HEK293T (cell line): ENCODE results near the gene WDR18.

Experiments
- CTCF ChIA-PET: fragments of 350-600 bp; formaldehyde crosslinking; extraction: SDS; loops from one replicate; lab custom pipeline; 2021; ENCODE audit warnings: antibody characterized with exemption, inconsistent platforms; lab: Yijun Ruan, JAX
- POLR2A ChIA-PET: fragments of 350-600 bp; formaldehyde crosslinking; extraction: SDS; loops from one replicate; lab custom pipeline; 2020; ENCODE audit warnings: antibody characterized with exemption, inconsistent platforms; lab: Yijun Ruan, JAX
- DNase-seq: peaks from one replicate; pipeline ENCODE4 v3.0.0; 2012; ENCODE audit warnings: mixed read lengths; ENCODE audit errors: extremely low spot score
- ARNT ChIP-seq: fragments of 450-650 bp; IDR thresholded peaks from 2 replicates; pipeline ENCODE4 v1.6.1; 2017; ENCODE audit warnings: mild to moderate bottlenecking
- BHLHE40 ChIP-seq: fragments of 450-650 bp; IDR thresholded peaks from 2 replicates; pipeline ENCODE4 v1.6.1; 2016; ENCODE audit warnings: mild to moderate bottlenecking, moderate library complexity, borderline replicate concordance
- CTBP1 ChIP-seq: fragments of 450-650 bp; IDR thresholded peaks from 2 replicates; pipeline ENCODE4 v1.6.1; 2016; ENCODE audit warnings: borderline replicate concordance
- ELF4 ChIP-seq: fragments of 450-650 bp; IDR thresholded peaks from 2 replicates; pipeline ENCODE4 v1.6.1; 2017; ENCODE audit warnings: antibody characterized with exemption
- FOXA1 ChIP-seq: fragments of 450-650 bp; IDR thresholded peaks from 2 replicates; pipeline ENCODE4 v1.6.1; 2016; ENCODE audit warnings: mild to moderate bottlenecking
- FOXK2 ChIP-seq: fragments of 450-650 bp; IDR thresholded peaks from 2 replicates; pipeline ENCODE4 v1.6.1; 2016; ENCODE audit warnings: mild to moderate bottlenecking
- FOXM1 ChIP-seq: fragments of 450-650 bp; IDR thresholded peaks from 2 replicates; pipeline ENCODE4 v1.6.1; 2017; ENCODE audit warnings: mild to moderate bottlenecking, borderline replicate concordance
- HDGF ChIP-seq: fragments of 450-650 bp; IDR thresholded peaks from 2 replicates; pipeline ENCODE4 v1.6.1; 2017; ENCODE audit warnings: antibody characterized with exemption, borderline replicate concordance
- L3MBTL2 ChIP-seq: fragments of 450-650 bp; conservative IDR thresholded peaks from 2 replicates; pipeline ENCODE4 v1.6.1; 2016; ENCODE audit warnings: mild to moderate bottlenecking
- LEF1 ChIP-seq: fragments of 450-650 bp; IDR thresholded peaks from 2 replicates; pipeline ENCODE4 v1.6.1; 2017; ENCODE audit warnings: mild to moderate bottlenecking, borderline replicate concordance
- NFRKB ChIP-seq: fragments of 450-650 bp; IDR thresholded peaks from 2 replicates; pipeline ENCODE4 v1.6.1; 2016; ENCODE audit warnings: mild to moderate bottlenecking, moderate library complexity
- SP1 ChIP-seq: fragments of 450-650 bp; IDR thresholded peaks from 2 replicates; pipeline ENCODE4 v1.6.1; 2017
- SUZ12 ChIP-seq: fragments of 450-650 bp; IDR thresholded peaks from 2 replicates; pipeline ENCODE4 v1.6.1; 2016; ENCODE audit warnings: mild to moderate bottlenecking
- TARDBP ChIP-seq: fragments of 450-650 bp; IDR thresholded peaks from 2 replicates; pipeline ENCODE4 v1.6.1; 2016
- ZNF384 ChIP-seq: fragments of 450-650 bp; IDR thresholded peaks from 2 replicates; pipeline ENCODE4 v1.6.1; 2016
- TF ChIP-seq, protein P1 (sequence below): fragments of 450-650 bp; IDR thresholded peaks from 2 replicates; pipeline ENCODE4 v1.6.1; 2016

Gene WDR18

DNA sequence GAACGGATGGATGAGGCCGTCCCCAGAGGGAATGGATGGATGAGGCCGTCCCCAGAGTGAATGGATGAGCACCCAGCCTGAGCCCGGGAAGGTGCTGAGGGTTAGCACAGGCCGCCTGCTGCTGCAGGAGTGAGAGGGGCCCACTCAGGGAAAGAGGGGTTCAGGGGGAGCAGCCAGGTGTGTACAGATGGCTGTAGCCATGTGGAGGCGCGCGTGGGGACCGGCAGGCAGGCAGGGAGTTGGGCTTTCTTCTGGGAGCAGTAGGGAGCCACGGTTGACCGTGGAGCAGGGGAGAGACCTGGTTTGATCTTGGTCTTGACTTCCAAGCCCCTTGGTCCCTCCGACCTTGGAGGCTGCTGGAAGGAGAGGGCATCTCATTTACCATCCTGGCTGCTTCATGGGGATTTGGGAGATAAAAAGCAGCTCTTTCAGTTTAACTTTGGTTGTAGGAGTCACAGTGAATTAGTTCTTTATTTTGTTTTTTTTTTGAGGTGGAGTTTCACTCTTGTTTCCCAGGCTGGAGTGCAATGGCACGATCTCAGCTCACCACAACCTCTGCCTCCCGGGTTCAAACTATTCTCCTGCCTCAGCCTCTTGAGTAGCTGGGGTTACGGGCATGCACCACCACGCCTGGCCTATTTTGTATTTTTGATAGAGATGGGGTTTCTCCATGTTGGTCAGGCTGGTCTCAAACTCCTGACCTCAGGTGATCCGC, 33.6 kb upstream of the WDR18 start:
- no peak for TF ChIP-seq LEF1
- TF ChIP-seq TARDBP: no peak
- TF ChIP-seq CTBP1: no peak
- TF ChIP-seq, protein P1, sequence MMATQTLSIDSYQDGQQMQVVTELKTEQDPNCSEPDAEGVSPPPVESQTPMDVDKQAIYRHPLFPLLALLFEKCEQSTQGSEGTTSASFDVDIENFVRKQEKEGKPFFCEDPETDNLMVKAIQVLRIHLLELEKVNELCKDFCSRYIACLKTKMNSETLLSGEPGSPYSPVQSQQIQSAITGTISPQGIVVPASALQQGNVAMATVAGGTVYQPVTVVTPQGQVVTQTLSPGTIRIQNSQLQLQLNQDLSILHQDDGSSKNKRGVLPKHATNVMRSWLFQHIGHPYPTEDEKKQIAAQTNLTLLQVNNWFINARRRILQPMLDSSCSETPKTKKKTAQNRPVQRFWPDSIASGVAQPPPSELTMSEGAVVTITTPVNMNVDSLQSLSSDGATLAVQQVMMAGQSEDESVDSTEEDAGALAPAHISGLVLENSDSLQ: no peak
- no peak for TF ChIP-seq FOXA1
- no peak for TF ChIP-seq ELF4
- TF ChIP-seq ZNF384: no peak
- TF ChIP-seq ARNT: no peak
- no peak for TF ChIP-seq FOXK2
- TF ChIP-seq NFRKB: no peak
- TF ChIP-seq HDGF: no peak
- TF ChIP-seq SUZ12: no peak
- TF ChIP-seq BHLHE40: no peak
- TF ChIP-seq FOXM1: no peak
- TF ChIP-seq L3MBTL2: no peak
- TF ChIP-seq SP1: no peak
- POLR2A ChIA-PET: no interaction called here
- CTCF ChIA-PET: no interaction called here

DNA sequence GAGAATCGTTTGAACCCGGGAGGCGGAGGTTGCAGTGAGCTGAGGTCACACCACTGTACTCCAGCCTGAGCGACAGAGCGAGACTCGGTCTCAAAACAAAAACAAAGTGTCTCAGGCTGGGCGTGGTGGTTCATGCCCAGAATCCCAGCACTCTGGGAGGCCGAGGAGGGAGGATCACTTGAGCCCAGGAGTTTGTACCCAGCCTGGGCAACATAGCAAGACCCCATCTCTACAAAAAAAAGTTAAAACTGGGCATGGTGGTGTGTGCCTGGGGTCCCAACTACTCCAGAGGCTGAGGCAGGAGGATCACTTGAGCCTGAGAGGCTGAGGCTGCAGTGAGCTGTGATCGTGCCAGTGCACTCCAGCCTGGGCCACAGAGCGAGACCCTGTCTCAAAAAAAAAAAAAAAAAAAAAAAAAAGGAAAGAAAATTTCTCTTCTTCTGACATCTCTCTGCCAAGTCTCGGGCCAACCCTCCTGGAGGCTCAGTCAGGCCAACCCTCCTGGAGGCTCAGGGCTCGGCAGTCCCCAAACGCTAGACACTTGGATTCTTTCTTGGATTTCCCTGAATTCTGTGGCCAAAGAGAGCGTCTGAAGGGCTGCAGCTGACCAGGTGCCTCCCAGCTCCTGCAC, 32.0 kb upstream of the WDR18 start:
- POLR2A ChIA-PET: no interaction called here
- CTCF ChIA-PET: no interaction called here
- TF ChIP-seq ZNF384: peak; percentile 68
- TF ChIP-seq, protein P1: no peak
- no peak for DNase-seq

More for the DNA sequence above, 33.6 kb upstream of the WDR18 start:
- no peak for DNase-seq

DNA sequence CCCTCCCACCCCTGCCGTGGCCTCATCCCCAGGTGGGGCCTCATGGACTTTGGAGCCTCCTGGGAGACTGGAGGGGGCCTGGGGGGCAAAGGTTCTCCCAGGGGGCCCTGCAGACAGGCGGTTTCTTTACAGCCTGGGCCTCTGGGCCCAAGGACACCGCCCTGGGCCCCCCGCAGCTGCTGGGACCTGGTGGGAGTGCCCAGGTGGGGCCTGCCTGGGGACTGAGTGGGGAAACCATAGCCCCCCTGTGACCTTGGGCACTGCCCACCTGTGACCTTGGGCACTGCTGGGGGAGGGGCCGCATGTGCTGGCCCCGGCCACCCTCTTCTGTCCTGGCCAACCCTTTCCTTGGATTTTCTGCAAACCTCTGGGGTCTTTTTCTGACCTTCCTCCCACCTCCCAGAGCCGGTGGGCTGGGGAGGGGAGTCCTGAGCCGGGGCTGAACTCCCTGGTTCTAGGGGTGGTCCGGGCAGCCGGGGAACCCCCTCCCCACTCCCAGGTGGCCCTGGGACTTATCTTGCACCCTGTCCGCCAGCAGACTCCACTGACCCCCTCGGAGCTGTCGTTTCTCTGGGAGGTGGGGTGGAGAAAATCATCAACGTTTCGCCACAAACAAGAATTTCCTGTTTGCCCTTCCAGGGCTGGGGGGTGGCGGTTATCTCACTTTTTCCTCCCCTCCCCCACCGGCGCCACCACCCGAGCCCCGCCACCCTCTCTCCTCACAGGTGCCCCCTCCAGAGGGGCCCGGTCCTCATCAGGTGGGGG, 31.3 kb upstream of the WDR18 start:
- DNase-seq: no peak
- ChIA-PET CTCF (no interaction called here), POLR2A (no interaction called here)
- TF ChIP-seq SP1: no peak
- no peak for TF ChIP-seq ZNF384
- TF ChIP-seq BHLHE40: no peak
- no peak for TF ChIP-seq ARNT
- TF ChIP-seq ELF4: no peak
- TF ChIP-seq, protein P1: no peak
- TF ChIP-seq CTBP1: no peak
- TF ChIP-seq FOXA1: no peak
- TF ChIP-seq TARDBP: no peak
- no peak for TF ChIP-seq LEF1
- TF ChIP-seq HDGF: no peak
- no peak for TF ChIP-seq NFRKB
- no peak for TF ChIP-seq FOXM1
- no peak for TF ChIP-seq L3MBTL2
- TF ChIP-seq FOXK2: no peak
- no peak for TF ChIP-seq SUZ12

DNA sequence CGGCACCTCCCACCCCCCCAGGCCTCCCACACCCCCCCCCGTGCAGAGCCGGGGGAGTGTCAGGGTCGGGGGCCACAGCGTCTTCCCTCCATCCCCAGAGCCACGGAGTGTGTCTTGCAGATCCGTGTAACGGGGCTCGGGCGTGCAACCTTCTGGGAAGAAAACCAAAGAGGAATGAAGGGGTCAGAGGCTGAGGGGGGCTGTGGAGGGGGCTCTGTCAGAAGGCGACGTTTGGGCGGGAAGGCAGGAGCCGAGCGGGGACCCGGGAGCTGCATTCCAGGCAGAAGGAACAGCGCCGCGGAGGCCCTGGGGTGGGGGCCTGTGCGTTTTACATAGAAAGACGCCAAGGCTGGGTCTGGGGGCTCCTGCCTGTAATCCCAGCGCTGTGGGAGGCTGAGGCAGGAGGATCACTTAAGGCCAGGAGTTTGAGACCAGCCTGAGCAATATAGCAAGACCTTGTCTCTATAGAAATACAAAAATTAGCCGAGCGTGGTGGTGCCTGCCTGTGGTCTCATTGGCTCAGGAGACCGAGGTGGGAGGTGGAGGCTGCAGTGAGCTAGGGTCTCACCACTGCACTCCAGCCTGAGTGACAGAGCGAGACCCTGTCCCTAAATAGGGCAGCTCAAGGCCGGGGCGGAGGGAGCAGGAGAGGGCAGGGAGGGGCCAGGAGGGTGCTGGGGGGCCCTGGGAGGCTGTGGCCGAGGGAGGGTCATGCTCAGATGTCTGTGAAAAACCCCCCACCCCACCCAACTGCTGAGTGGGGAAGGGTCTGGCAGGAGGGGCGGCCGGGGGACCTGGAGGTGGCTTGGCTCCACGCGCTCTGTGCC, 30.5 kb upstream of the WDR18 start:
- ChIA-PET POLR2A (no interaction called here), CTCF (no interaction called here)
- DNase-seq: no peak
- TF ChIP-seq FOXK2 (no peak), SP1 (no peak), FOXA1 (no peak), FOXM1 (no peak), ARNT (no peak), ZNF384 (no peak), CTBP1 (no peak), TARDBP (no peak), LEF1 (no peak), NFRKB (no peak), L3MBTL2 (no peak), SUZ12 (no peak), HDGF (no peak), ELF4 (no peak), BHLHE40 (no peak)
- TF ChIP-seq, protein P1: no peak

DNA sequence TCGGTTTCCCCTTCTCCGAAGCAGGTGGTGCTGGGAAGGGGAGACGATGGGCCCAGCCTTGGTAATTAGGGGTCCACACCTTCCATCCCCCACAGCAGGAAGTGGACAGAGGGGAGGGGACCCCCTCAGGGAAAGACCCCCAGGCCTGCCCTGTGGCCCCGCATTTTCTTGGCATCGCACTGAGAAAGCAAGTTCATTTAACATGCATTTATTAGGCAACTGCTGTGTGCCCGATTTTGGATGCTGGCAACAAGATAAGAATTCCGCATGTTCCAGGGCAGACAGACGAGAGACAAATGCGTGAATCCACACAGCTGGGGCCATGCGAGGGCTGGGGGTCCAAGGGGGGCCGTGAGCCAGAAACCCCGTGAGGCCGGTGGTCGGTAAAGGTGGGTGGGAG, 29.9 kb upstream of the WDR18 start:
- no peak for DNase-seq
- CTCF ChIA-PET: no interaction called here
- POLR2A ChIA-PET: no interaction called here

More for the DNA sequence above, 29.9 kb upstream of the WDR18 start:
- TF ChIP-seq SP1 (no peak), ELF4 (no peak), LEF1 (no peak), L3MBTL2 (no peak), CTBP1 (no peak), ZNF384 (no peak)
- TF ChIP-seq, protein P1: no peak
